ENCODE data around the gene UMAD1.

UMAD1 gene

DNA sequence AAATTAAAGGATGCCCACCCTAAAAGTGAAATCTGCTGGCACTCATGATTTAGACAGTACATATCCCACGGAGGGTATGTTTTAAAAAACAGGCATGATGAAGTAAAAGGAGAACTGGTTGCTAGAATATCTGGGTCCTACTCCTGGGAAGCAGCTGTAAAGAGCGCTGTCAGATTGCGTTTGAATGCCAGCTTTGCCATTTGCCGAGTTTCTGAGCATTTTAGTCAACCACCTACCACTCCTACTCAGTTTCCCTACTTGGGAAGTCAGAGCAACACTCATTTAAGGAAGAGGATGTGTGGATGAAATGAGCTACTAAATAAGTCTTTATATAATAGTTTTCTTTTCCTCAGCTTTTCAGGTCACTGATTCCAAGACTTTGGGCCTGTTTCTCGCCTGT, 1.1 kb upstream of the UMAD1 start:
- H3K27ac ChIP-seq, result peak overlapping the region; percentile 79
- TF ChIP-seq, protein P1, sequence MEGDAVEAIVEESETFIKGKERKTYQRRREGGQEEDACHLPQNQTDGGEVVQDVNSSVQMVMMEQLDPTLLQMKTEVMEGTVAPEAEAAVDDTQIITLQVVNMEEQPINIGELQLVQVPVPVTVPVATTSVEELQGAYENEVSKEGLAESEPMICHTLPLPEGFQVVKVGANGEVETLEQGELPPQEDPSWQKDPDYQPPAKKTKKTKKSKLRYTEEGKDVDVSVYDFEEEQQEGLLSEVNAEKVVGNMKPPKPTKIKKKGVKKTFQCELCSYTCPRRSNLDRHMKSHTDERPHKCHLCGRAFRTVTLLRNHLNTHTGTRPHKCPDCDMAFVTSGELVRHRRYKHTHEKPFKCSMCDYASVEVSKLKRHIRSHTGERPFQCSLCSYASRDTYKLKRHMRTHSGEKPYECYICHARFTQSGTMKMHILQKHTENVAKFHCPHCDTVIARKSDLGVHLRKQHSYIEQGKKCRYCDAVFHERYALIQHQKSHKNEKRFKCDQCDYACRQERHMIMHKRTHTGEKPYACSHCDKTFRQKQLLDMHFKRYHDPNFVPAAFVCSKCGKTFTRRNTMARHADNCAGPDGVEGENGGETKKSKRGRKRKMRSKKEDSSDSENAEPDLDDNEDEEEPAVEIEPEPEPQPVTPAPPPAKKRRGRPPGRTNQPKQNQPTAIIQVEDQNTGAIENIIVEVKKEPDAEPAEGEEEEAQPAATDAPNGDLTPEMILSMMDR (IDR thresholded peaks at IDR 0.05), result no peak
- no peak for TF ChIP-seq ZFX (IDR thresholded peaks at IDR 0.05; ENCODE audit: borderline replicate concordance)

DNA sequence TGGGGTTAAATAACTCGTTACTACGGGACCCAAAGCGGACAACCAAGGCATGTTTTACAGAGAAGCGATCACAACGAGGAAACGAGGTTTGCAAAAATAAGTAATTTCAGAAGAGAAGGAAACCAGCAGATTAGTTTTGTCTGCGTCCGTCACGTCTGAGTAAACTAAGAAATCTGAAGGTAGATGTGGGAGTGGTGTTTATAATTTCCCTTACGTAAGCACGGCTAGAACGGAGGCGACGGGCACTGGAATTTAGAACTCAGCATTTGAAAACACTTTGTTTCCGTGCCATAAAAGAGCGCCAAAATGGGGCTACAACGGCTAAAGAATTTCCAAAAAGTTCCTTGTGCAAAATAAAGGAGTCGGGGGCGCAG, 718 bp upstream of the UMAD1 start:
- H3K27ac ChIP-seq, result peak overlapping the region; percentile 79
- TF ChIP-seq ZFX (IDR thresholded peaks at IDR 0.05; ENCODE audit: borderline replicate concordance), result no peak
- TF ChIP-seq, protein P1 (IDR thresholded peaks at IDR 0.05), result no peak

DNA sequence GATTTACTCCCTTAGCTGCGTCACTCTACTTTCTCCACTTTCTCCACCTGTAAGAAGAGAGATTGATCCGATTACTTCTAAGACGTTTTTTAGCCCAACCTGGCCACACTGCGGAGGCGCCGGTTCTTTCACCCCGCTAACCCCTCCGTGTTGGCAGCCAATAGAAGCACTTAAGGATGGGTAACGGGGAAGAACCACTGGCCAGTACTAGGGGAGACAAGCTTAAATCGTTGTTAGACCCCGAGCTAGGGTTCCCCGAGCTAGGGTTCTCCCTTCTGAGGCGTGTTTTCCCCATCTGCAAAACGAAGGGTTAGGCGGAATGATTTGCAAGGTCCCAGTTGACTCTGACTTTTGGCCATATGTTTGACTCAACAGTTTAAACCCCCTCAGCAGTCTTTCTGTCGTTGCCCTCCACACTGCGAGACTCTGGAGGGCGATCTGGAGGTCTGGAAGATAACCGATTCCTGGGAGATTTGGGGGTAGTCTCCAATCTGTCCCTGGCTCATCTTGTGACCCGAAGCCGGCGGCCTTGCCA, 644 bp downstream of the UMAD1 start:
- TF ChIP-seq, protein P1 (IDR thresholded peaks at IDR 0.05), result no peak
- no peak for TF ChIP-seq ZFX (IDR thresholded peaks at IDR 0.05; ENCODE audit: borderline replicate concordance)
- H3K27ac ChIP-seq, result peak overlapping the region; percentile 79

DNA sequence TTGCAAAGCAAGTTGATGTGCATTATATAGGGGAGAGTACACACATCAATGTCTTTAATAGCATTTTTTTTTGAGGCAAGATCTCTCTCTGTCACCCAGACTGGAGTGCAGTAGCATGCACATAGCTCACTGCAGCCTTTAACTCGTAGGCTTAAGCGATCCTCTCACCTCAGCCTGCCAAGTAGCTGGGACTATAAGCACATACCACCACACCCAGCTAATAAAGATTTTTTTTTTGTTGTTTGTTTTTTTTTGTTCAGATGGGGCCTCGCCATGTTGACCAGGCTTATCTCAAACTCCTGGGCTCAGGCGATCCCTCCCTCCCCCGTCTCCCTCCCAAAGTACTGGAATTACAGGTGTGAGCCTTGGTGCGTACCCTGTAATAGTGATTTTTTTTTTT, 1.5 kb downstream of the UMAD1 start:
- H3K27ac ChIP-seq, result peak overlapping the region; percentile 79
- TF ChIP-seq ZFX (IDR thresholded peaks at IDR 0.05; ENCODE audit: borderline replicate concordance), result no peak
- TF ChIP-seq, protein P1 (IDR thresholded peaks at IDR 0.05), result no peak

DNA sequence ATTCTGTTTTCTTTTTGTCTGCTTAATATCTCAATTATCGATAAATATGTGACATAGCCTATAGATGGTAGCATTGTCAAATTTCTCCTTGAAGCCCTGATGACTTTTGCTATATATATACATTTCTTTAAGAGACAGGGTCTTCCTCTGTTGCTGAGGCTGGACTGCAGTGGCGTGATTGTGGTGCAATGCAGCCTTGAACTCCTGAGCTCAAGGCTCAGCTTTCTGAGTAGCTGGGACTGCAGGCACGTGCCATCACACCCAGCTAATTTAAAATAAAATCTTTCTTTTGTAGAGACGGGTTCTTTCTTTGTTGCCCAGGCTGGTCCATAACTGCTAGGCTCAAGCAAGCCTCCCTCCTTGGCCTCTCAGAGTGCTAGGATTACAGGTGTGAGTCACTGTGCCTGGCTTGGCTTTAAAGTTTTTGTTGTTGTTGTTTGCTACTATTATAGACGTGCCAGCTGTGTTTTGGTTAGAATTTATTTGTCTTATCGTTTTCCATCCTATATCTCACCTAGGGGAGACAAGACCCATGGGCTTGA, 7.0 kb downstream of the UMAD1 start:
- no peak overlapping the region for H3K27ac ChIP-seq
- TF ChIP-seq, protein P1 (IDR thresholded peaks at IDR 0.05), result no peak
- no peak for TF ChIP-seq ZFX (IDR thresholded peaks at IDR 0.05; ENCODE audit: borderline replicate concordance)

DNA sequence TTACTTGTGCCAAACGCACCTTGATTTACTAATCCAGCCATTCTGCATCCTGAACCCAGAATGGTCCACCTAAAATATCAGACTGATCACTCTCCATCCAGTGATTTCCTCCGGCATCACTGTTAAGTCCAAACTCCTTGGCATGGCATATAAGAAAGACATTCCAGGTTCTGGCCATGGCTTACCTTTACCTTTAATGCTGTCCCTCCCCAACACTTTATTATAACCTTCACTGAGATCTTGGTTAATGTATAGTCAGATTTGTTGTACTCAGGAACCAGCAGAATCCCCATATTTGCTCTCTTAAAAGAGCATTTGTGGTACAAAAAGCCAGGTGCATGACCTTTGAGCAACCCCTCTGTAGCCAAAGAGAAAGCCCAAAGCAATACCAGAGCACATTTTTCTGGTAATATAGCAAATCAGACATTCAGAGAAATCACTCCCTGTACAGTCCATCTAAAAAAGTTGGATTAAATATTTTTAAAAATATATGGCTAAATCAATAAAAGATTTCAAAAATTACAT, 10.2 kb downstream of the UMAD1 start:
- H3K27ac ChIP-seq, result no peak overlapping the region
- TF ChIP-seq ZFX (IDR thresholded peaks at IDR 0.05; ENCODE audit: borderline replicate concordance), result no peak
- TF ChIP-seq, protein P1 (IDR thresholded peaks at IDR 0.05), result no peak

DNA sequence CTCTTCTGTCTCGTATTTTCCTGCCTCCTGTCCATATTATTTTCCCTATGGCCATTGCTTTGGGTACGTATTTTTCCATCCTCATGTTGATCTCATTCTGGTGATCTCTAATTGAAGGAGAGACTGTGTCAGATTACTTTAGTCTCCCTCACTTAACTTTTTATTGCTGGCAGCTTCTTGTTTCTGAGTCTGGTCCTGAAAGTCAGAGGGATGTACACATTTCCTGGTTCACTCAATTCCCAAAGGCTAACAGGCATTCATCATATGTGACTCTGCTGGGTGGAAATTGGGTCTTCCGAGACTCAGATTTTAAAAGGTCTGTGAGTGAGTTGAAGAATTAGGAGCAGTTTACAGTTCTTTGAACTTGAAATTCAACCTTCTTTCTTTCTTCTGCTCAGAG, 10.9 kb downstream of the UMAD1 start:
- no peak overlapping the region for H3K27ac ChIP-seq
- TF ChIP-seq ZFX (IDR thresholded peaks at IDR 0.05; ENCODE audit: borderline replicate concordance), result no peak
- TF ChIP-seq, protein P1 (IDR thresholded peaks at IDR 0.05), result no peak

Data from 22Rv1 (cell line).